Retinal pigment epithelial cell (primary cell): ENCODE measurements around the gene KIF26B.

Experiments
- DNase-seq: peaks from one replicate; pipeline ENCODE4 v3.0.0-alpha.2; 2010; ENCODE audit warnings: low read depth
- H3K4me3 ChIP-seq: 2 replicates; pipeline ENCODE4 v1.5.1; 2011; ENCODE audit warnings: mild to moderate bottlenecking, low read length, control low read depth, moderate library complexity
- CTCF ChIP-seq: conservative IDR thresholded peaks from 2 replicates; pipeline ENCODE4 v1.5.1; 2011; ENCODE audit warnings: low read depth, low read length, control low read depth, inconsistent platforms

The KIF26B gene

GRCh38 chr1:245160288-245160687 lies 5.5 kb downstream of the KIF26B start:
- no peak for TF ChIP-seq CTCF
- DNase-seq: no peak
- H3K4me3 ChIP-seq: no peak overlapping the region

- DNase-seq: peak; percentile 79
- H3K4me3 ChIP-seq: no peak overlapping the region
- no peak for TF ChIP-seq CTCF
These were observed 6.1 kb downstream of the KIF26B start for GRCh38 chr1:245160741-245161400.

GRCh38 chr1:245161866-245162265 lies 7.1 kb downstream of the KIF26B start:
- TF ChIP-seq CTCF: no peak
- DNase-seq: no peak
- H3K4me3 ChIP-seq: no peak overlapping the region

- H3K4me3 ChIP-seq: peak overlapping the region; percentile 49
- no peak for TF ChIP-seq CTCF
- DNase-seq: no peak
These were observed 11.7 kb downstream of the KIF26B start for GRCh38 chr1:245166471-245166885.

- no peak overlapping the region for H3K4me3 ChIP-seq
- DNase-seq: no peak
These were observed 13.3 kb downstream of the KIF26B start for GRCh38 chr1:245168086-245168485.

GRCh38 chr1:245168906-245169305 lies 14.1 kb downstream of the KIF26B start:
- H3K4me3 ChIP-seq: no peak overlapping the region
- no peak for DNase-seq
- TF ChIP-seq CTCF: no peak

More at GRCh38 chr1:245168086-245168485, 13.3 kb downstream of the KIF26B start:
- TF ChIP-seq CTCF: no peak

GRCh38 chr1:245169376-245169775 lies 14.6 kb downstream of the KIF26B start:
- no peak for TF ChIP-seq CTCF
- DNase-seq: no peak
- H3K4me3 ChIP-seq: no peak overlapping the region
